Measurements from ENCODE around the gene ZNRF1.
"Not testable (repeated sequence)": the region's sequence is repeated elsewhere in the genome, so short reads cannot be mapped to it uniquely, and the experiment has no call there.

The ZNRF1 gene

GRCh38 chr16:75011634-75012307 lies 12.9 kb downstream of the ZNRF1 start:
- DNase-seq (ENCODE audit: low read depth), result peak; percentile 87
- H3K4me3 ChIP-seq (ENCODE audit: low read depth, low read length), result peak overlapping the region; percentile 12
- TF ChIP-seq MYC (IDR thresholded peaks at IDR 0.05; ENCODE audit: low read depth, low read length) (no peak), POLR2A (IDR thresholded peaks at IDR 0.05; ENCODE audit: extremely low read depth, insufficient read length) (no peak)
- TF ChIP-seq, protein P1, sequence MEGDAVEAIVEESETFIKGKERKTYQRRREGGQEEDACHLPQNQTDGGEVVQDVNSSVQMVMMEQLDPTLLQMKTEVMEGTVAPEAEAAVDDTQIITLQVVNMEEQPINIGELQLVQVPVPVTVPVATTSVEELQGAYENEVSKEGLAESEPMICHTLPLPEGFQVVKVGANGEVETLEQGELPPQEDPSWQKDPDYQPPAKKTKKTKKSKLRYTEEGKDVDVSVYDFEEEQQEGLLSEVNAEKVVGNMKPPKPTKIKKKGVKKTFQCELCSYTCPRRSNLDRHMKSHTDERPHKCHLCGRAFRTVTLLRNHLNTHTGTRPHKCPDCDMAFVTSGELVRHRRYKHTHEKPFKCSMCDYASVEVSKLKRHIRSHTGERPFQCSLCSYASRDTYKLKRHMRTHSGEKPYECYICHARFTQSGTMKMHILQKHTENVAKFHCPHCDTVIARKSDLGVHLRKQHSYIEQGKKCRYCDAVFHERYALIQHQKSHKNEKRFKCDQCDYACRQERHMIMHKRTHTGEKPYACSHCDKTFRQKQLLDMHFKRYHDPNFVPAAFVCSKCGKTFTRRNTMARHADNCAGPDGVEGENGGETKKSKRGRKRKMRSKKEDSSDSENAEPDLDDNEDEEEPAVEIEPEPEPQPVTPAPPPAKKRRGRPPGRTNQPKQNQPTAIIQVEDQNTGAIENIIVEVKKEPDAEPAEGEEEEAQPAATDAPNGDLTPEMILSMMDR (IDR thresholded peaks at IDR 0.05; ENCODE audit: low read depth, low read length), result no peak
- TF ChIP-seq, protein P2, sequence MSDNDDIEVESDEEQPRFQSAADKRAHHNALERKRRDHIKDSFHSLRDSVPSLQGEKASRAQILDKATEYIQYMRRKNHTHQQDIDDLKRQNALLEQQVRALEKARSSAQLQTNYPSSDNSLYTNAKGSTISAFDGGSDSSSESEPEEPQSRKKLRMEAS (IDR thresholded peaks at IDR 0.05; ENCODE audit: low read depth, low read length), result no peak

- peak; percentile 60 for DNase-seq (ENCODE audit: low read depth)
- H3K4me3 ChIP-seq (ENCODE audit: low read depth, low read length), result peak overlapping the region; percentile 12
- TF ChIP-seq, protein P2 (IDR thresholded peaks at IDR 0.05; ENCODE audit: low read depth, low read length), result no peak
- TF ChIP-seq POLR2A (IDR thresholded peaks at IDR 0.05; ENCODE audit: extremely low read depth, insufficient read length) (no peak), MYC (IDR thresholded peaks at IDR 0.05; ENCODE audit: low read depth, low read length) (no peak)
- TF ChIP-seq, protein P1 (IDR thresholded peaks at IDR 0.05; ENCODE audit: low read depth, low read length), result no peak
These were observed 13.7 kb downstream of the ZNRF1 start for GRCh38 chr16:75012380-75013081.

DNA sequence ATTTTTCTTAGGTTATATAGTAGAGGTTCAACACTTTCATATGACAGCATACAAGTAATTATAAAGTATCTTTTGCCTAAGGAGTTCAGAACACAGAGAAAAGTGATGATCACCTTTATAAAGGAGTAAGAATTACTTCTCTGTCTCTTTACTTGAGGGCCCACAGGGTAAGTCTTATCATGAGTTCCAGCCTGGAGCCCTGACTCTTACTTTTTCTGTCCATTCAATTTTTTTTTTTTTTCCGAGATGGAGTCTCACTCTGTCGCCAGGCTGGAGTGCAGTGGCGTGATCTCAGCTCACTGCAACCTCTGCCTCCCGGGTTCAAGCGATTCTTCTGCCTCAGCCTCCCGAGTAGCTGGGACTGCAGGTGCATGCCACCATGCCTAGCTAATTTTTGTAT lies 14.3 kb downstream of the ZNRF1 start:
- not testable (repeated sequence) for DNase-seq (ENCODE audit: low read depth); H3K4me3 ChIP-seq (ENCODE audit: low read depth, low read length)

DNA sequence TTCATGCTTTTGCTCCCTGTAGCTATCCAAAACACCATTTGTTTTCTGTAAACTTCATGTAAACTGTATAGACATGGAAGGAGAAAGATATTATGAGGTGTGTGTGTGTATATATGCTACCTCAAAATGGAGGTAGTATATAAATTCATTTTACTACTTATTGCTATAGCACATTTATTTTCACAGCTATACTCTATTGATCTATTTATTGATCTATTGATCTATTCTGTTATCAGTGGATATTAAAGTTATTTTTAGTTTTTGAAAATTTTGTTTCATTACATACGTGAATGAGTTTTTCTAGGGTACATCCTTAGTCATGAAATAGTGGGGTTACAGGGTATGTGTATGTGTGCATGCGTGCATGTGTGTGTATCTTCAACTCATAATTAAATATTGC lies 15.5 kb downstream of the ZNRF1 start:
- DNase-seq (ENCODE audit: low read depth), result no peak
- TF ChIP-seq, protein P2 (IDR thresholded peaks at IDR 0.05; ENCODE audit: low read depth, low read length), result no peak
- TF ChIP-seq MYC (IDR thresholded peaks at IDR 0.05; ENCODE audit: low read depth, low read length), result no peak
- TF ChIP-seq, protein P1 (IDR thresholded peaks at IDR 0.05; ENCODE audit: low read depth, low read length), result no peak
- TF ChIP-seq POLR2A (IDR thresholded peaks at IDR 0.05; ENCODE audit: extremely low read depth, insufficient read length), result no peak
- H3K4me3 ChIP-seq (ENCODE audit: low read depth, low read length), result no peak overlapping the region

DNA sequence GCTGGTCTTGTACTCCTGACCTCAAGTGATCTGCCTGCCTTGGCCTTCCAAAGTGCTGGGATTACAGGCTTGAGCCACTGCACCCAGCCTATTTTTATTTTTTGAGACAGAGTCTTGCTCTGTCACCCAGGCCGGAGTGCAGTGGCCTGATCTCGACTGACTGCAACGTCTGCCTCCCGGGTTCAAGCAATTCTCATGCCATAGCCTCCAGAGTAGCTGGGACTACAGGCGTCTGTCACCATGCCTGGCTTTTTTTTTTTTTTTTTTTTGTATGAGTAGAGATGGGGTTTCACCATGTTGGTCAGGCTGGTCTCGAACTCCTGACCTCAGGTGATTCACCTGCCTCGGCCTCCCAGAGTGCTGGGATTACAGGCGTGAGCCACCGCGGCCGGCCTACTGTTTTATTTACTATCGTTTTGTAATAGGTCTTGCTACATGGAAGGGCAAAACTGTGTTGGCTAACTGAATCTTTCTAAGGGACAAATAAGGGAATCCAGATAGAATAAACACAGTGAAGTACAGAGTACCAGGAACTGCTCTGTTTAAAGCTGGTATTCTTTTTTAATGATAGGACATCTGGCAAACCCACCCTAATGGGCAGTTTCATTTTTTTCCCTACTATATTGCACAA lies 17.7 kb downstream of the ZNRF1 start:
- peak; percentile 38 for DNase-seq (ENCODE audit: low read depth)

DNA sequence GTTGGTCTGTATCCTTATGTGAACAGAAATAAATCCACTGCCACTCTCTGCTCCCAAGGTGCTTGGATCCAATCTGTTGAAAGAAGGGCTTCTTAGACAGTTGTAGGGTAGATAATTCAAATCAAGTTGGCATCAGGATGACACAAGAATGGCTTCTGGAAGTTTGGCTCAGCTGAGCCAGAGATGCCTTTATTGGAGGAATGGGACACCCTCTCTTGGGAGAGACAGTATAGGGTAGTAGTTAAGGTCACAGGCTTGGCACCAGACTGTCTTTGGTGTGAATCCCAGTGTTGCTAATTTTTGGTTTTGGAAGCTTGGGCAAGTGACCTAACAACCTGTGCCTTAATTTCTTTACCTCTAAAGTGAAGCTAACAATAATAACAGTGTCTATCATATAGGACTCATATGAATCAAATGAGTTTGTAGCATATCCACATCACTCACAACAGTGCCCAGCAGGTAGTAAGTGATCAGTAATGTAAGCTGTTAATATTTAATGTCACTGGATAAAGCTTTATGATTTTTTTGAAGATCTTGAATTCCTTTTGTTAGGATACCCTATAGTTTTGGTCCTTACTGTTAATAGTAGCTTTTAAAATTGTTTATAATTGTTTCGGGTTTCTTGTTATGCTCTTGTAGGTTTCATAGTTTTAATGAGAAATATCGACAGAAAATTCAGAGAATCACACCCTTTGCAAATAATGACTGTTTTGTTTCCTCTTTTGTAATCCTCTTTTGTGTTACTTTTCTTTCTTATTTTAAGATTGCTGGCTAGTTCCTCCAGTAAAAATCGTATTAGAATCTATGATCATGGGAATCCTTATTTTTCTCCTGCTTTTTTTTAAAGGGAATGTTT lies 19.1 kb downstream of the ZNRF1 start:
- TF ChIP-seq POLR2A (IDR thresholded peaks at IDR 0.05; ENCODE audit: extremely low read depth, insufficient read length) (no peak), MYC (IDR thresholded peaks at IDR 0.05; ENCODE audit: low read depth, low read length) (no peak)
- TF ChIP-seq, protein P1 (IDR thresholded peaks at IDR 0.05; ENCODE audit: low read depth, low read length), result no peak
- TF ChIP-seq, protein P2 (IDR thresholded peaks at IDR 0.05; ENCODE audit: low read depth, low read length), result no peak
- H3K4me3 ChIP-seq (ENCODE audit: low read depth, low read length), result no peak overlapping the region
- no peak for DNase-seq (ENCODE audit: low read depth)

More for the DNA sequence above, 17.7 kb downstream of the ZNRF1 start:
- H3K4me3 ChIP-seq (ENCODE audit: low read depth, low read length), result not testable (repeated sequence)
